ENCODE results near the gene AMIGO1.

AMIGO1 gene

GRCh38 chr1:109535481-109535880, 26.0 kb upstream of the AMIGO1 start:
- DNase-seq = no peak

DNA sequence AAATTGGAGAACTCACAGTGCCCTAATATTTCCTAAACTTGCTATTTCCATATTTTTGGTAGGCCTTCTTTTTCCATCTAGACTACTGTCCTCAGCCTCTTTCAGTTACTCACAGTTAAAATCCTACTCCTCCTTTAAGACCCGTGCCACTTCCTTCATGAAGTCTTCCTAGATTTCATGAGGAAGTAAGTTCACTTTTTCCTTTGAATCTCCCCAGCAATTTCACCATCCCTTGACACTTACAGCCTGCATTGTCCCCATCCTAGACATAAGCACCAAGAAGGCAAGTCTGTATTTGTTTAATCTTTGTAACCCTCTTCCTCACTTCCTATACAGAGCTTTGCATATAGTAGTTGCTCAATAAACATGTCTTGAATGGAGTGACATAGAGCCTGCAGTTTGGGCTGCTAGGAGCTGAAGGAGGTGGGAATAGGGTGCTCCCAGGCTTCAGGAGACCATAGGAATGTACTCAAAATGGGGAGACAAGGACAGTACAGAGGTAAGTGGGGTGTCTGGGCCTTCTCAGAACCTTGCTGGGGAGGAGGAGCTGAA, 24.9 kb upstream of the AMIGO1 start:
- no peak for DNase-seq

GRCh38 chr1:109532365-109533136, 23.0 kb upstream of the AMIGO1 start:
- DNase-seq = peak; percentile 78

- DNase-seq = no peak
Measured at GRCh38 chr1:109531826-109532364, 22.4 kb upstream of the AMIGO1 start.

GRCh38 chr1:109531380-109531779, 21.9 kb upstream of the AMIGO1 start:
- DNase-seq = peak; percentile 29

- peak; percentile 59 for DNase-seq
Measured at GRCh38 chr1:109530457-109531087, 21.0 kb upstream of the AMIGO1 start.

- DNase-seq = peak; percentile 63
Measured at GRCh38 chr1:109529881-109530456, 20.4 kb upstream of the AMIGO1 start.

GRCh38 chr1:109528712-109529111, 19.2 kb upstream of the AMIGO1 start:
- no peak for DNase-seq

- no peak for DNase-seq
Measured at GRCh38 chr1:109527846-109528695, 18.5 kb upstream of the AMIGO1 start.

- no peak for DNase-seq
Measured at GRCh38 chr1:109527098-109527811, 17.7 kb upstream of the AMIGO1 start.

- DNase-seq = no peak
Measured at GRCh38 chr1:109523706-109524105, 14.2 kb upstream of the AMIGO1 start.

GRCh38 chr1:109522026-109522425, 12.5 kb upstream of the AMIGO1 start:
- no peak for DNase-seq

DNA sequence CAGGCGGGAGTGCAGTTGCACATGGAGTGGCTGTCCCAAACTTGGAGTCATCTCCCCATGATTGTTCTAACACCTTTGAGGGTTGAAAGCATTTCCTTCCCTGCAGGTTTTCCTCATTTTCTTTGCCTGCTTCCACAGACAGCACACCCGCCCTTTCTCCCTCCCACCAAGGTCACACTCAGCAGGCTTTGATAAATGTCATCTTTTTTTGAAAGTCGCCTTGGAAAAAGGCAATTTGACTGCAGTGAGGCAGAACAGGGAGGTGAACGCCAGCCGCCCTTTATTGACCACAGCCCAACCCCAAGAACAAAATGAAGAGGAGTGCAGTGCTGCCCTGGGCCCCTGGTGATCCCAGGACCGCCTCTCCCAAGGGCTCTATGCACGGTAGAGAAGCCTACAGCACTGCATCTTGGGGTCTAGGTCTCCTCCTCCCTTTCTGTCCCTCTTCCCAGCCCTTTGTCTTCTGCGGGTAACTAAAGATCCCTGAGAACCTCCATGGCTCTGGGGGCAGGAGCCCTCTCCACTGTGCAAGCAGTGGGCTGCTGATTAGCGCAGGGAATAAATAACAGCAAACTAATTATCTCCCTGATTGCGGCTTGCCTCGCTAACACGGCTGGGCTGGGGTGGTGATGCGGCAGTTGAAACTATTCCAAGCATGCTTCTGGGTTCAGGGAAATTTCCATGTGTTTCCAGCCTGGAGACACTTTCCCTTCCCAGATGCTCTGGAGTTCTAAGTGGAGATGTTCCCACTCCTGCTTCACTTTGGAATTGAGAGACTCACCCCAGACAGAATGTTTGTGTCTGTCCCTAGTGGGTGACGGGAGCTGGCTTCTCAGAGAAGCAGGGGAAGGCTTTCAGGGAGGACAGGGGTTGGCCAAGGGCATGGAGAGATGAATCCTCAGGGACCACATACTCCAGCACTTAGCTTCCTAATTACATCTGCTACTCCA, 11.8 kb upstream of the AMIGO1 start:
- no peak for DNase-seq

DNA sequence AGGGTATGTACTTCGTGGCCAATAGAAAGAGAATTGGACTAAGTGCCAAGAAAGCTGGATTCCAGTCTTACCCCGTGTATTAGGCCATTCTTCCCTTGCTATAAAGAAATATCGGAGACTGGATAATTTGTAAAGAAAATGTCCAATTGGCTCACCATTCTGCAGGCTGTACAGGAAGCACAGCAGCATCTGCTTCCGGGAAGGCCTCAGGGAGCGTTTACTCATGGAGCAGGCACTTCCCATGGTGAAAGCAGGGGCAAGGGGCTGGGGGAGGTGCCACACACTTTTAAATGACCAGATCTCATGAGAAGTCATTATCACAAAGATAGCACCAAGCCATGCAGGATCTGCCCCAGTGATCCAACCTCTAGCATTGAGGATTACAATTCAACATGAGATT, 7.8 kb upstream of the AMIGO1 start:
- DNase-seq = no peak

GRCh38 chr1:109516872-109517271, 7.3 kb upstream of the AMIGO1 start:
- DNase-seq = no peak

- DNase-seq = no peak
Measured at GRCh38 chr1:109514846-109515245, 5.3 kb upstream of the AMIGO1 start.

GRCh38 chr1:109513110-109513710, 3.7 kb upstream of the AMIGO1 start:
- DNase-seq = no peak

DNA sequence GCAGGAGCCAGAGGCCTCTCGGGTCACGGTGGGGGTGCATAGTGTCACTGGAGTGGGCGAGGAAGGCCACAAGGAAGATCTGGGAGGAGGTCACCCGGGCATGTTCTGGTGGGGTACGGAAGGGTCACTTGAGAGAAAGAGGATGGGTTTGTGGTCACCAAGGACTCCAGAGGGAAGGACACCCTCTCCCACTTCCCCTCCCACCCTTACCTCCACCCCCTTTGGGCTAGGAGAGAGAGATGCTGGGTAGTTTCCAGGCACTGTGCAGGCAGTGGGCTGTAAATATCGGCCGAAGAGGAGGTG, 703 bp downstream of the AMIGO1 start:
- DNase-seq = no peak

DNA sequence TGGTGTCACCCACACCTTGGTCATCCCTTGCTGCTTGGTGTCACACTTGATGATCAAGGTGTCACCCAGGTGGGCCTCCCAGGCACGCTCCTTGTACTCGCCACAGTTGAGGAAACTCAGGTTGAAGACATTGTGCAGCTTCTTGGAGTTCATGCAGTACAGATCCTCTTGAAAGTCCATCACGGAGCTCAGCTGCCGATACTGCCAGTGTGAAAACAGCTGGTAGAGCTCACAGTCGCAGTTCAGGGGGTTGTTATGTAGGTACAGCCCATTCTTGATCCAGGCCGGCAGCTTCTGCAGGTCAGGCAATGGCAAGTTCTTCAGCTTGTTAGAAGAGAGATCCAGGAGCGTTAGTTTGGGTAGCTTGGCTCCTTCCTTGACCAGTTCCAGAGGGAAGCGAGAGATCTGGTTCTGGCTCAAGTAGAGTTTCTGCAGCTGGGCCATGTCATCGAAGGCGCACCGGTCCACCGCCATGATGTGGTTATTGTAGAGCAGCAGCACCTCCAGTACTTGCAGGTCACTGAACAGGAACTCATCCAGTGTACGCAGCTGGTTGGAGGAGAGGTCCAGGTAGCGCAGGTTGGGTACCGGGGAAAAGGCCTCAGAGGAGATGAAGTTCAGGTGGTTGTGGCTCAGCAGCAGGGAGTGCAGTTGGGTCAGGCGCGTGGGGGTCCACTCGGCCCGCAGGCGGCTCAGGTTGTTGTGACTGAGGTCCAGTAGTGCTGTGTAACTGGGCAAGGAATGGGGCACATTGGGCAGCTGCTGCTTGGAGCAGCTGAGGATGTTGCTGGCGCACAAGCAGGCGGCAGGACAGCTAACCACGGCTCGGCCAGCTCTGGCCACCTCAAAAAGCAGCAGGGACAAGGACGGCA, 1.3 kb downstream of the AMIGO1 start:
- no peak for DNase-seq

All from right kidney (tissue), 1 donor.